ENCODE measurements around the gene WARS2. TPM values are rescaled to one million over a fixed set of nuclear protein-coding genes. Genes with fewer than 3 reads are reported as not detected.

Gene WARS2
- 4.8 to 6.1 TPM (median 5.8 TPM) in 5 replicates for total RNA-seq (2022; extraction: Qiagen RNA extraction)

GRCh38 chr1:119140177-119141019 lies at the start of gene WARS2:
Gene WARS2 (minus strand): TSS chr1:119140653. CDS start chr1:119140644, 9 bp downstream.

DNA sequence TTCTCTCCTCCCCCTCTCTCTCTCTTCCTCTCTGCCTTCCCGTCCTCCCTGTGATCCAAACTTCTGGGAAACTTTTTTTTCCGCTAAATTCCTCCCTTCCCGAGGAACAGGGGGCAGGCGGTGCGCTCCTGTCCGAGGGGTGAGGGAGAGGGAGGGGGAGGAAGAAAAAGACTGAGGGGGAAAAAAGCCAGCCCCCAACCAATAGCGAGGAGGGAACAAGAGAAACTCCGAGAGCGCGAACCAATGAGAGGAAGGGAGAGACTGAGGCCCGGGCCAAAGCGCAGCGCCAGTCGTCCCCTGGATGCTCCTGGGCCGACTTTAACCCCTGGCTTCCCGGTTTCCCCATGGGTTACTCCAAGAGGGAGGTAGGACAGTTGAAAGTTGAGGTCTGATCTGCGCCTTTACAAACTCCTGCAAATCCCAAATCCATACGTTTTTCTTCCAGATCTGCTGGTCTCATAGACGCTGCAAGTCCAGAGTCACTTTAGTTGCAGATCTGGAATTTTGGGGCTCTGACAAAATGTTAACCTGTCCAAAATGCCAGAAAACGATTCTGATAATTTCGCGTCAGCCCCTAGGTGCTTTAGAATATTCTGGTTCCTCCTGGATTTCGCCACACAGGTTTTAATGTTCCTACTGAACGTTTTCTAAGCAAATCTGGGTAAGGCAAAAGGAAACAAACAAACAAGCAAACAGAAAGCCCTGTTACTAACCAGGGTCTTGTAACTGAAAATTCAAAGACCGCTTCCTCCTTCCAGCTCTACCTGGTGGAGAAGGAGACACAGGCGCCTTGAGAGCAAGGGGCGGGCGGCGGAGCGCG lies 152.1 kb downstream of the WARS2 start, which contains the start of gene TBX15:
Gene TBX15 (minus strand): TSS at position 158 of the 820 bp plus-strand sequence. CDS start 548 bp downstream, outside the sequence.

Other genes with a start within 250 kb of the WARS2 start
- gene TBX15, start 152.3 kb downstream of the WARS2 start, total RNA-seq (2022; extraction: Qiagen RNA extraction) = 0.02 to 0.06 TPM (median 0.05 TPM) in 3 of 5 replicates, not detected in the others
- gene HAO2, start 228.1 kb upstream of the WARS2 start, total RNA-seq (2022; extraction: Qiagen RNA extraction) = not detected in 5 replicates

Measured in A549 treated with CORT108297 at 1 μM for 4 hours (cell line).